Measurements from ENCODE around the gene HIVEP3. TPM values are rescaled to one million over a fixed set of nuclear protein-coding genes. Genes with fewer than 3 reads are reported as not detected.

Gene HIVEP3
- total RNA-seq, 1 experiment from 2014 or later, result 3.1 TPM

GRCh38 chr1:41562328-41562727 lies 356.4 kb downstream of the HIVEP3 start:
- no peaks in the 10 kb centered on the region for H3K36me3 ChIP-seq (ENCODE audit: insufficient read depth, low read length, poor library complexity, severe bottlenecking)
- no peak overlapping the region for H3K4me3 ChIP-seq (ENCODE audit: low read depth, low read length, poor library complexity, severe bottlenecking)
- ChIA-PET POLR2A (ENCODE audit: low non-redundant PET) (no interaction called here), CTCF (no interaction called here)
- H3K27me3 ChIP-seq (replicated peaks; ENCODE audit: insufficient read depth, low read depth, low read length, poor library complexity), result no peaks in the 10 kb centered on the region
- no peaks in the 10 kb centered on the region for H3K9me3 ChIP-seq (ENCODE audit: low read depth, low read length, poor library complexity, severe bottlenecking)
- intact Hi-C loops (cut with micrococcal nuclease; ENCODE audit: unreplicated experiment), result no loop called here
- DNase-seq (ENCODE audit: low spot score), result no peak
- no peak for TF ChIP-seq CTCF (conservative IDR thresholded peaks at IDR 0.05; ENCODE audit: low read depth, low read length)
- TF ChIP-seq EZH2 (IDR thresholded peaks at IDR 0.05; ENCODE audit: borderline replicate concordance, low read depth, low read length, poor library complexity, severe bottlenecking), result no peak
- no TSS peak for BruUV-seq (replicated peaks)
- no peak overlapping the region for H3K27ac ChIP-seq (ENCODE audit: low read depth, low read length, poor library complexity, severe bottlenecking)
- no peaks in the 10 kb centered on the region for H3K4me1 ChIP-seq (ENCODE audit: insufficient read depth, low read length, poor library complexity, severe bottlenecking)

GRCh38 chr1:41560931-41561330 lies 357.8 kb downstream of the HIVEP3 start:
- DNase-seq (ENCODE audit: low spot score), result no peak
- H3K9me3 ChIP-seq (ENCODE audit: low read depth, low read length, poor library complexity, severe bottlenecking), result peaks cover 4% of the 10 kb centered on the region
- TF ChIP-seq CTCF (conservative IDR thresholded peaks at IDR 0.05; ENCODE audit: low read depth, low read length), result no peak
- TF ChIP-seq EZH2 (IDR thresholded peaks at IDR 0.05; ENCODE audit: borderline replicate concordance, low read depth, low read length, poor library complexity, severe bottlenecking), result no peak
- H3K4me3 ChIP-seq (ENCODE audit: low read depth, low read length, poor library complexity, severe bottlenecking), result no peak overlapping the region
- H3K36me3 ChIP-seq (ENCODE audit: insufficient read depth, low read length, poor library complexity, severe bottlenecking), result no peaks in the 10 kb centered on the region
- intact Hi-C loops (cut with micrococcal nuclease; ENCODE audit: unreplicated experiment), result no loop called here
- no TSS peak for BruUV-seq (replicated peaks)
- H3K4me1 ChIP-seq (ENCODE audit: insufficient read depth, low read length, poor library complexity, severe bottlenecking), result no peaks in the 10 kb centered on the region
- ChIA-PET CTCF (no interaction called here), POLR2A (ENCODE audit: low non-redundant PET) (no interaction called here)
- H3K27ac ChIP-seq (ENCODE audit: low read depth, low read length, poor library complexity, severe bottlenecking), result no peak overlapping the region
- no peaks in the 10 kb centered on the region for H3K27me3 ChIP-seq (replicated peaks; ENCODE audit: insufficient read depth, low read depth, low read length, poor library complexity)

GRCh38 chr1:41560496-41560895 lies 358.2 kb downstream of the HIVEP3 start:
- ChIA-PET POLR2A (ENCODE audit: low non-redundant PET) (no interaction called here), CTCF (no interaction called here)
- Histone ChIP-seq H3K27me3 (replicated peaks; ENCODE audit: insufficient read depth, low read depth, low read length, poor library complexity) (no peaks in the 10 kb centered on the region), H3K4me3 (ENCODE audit: low read depth, low read length, poor library complexity, severe bottlenecking) (no peak overlapping the region), H3K36me3 (ENCODE audit: insufficient read depth, low read length, poor library complexity, severe bottlenecking) (no peaks in the 10 kb centered on the region), H3K27ac (ENCODE audit: low read depth, low read length, poor library complexity, severe bottlenecking) (no peak overlapping the region), H3K9me3 (ENCODE audit: low read depth, low read length, poor library complexity, severe bottlenecking) (peaks cover 8% of the 10 kb centered on the region), H3K4me1 (ENCODE audit: insufficient read depth, low read length, poor library complexity, severe bottlenecking) (no peaks in the 10 kb centered on the region)
- BruUV-seq (replicated peaks), result no TSS peak
- DNase-seq (ENCODE audit: low spot score), result no peak
- intact Hi-C loops (cut with micrococcal nuclease; ENCODE audit: unreplicated experiment), result no loop called here
- no peak for TF ChIP-seq EZH2 (IDR thresholded peaks at IDR 0.05; ENCODE audit: borderline replicate concordance, low read depth, low read length, poor library complexity, severe bottlenecking)
- TF ChIP-seq CTCF (conservative IDR thresholded peaks at IDR 0.05; ENCODE audit: low read depth, low read length), result no peak
